Fibroblast of skin of right biceps (primary cell): ENCODE data around the gene FEM1C.

ENCODE experiments used
- DNase-seq: peaks from one replicate; pipeline ENCODE4 v3.0.0-alpha.2; 2013

Gene FEM1C

DNA sequence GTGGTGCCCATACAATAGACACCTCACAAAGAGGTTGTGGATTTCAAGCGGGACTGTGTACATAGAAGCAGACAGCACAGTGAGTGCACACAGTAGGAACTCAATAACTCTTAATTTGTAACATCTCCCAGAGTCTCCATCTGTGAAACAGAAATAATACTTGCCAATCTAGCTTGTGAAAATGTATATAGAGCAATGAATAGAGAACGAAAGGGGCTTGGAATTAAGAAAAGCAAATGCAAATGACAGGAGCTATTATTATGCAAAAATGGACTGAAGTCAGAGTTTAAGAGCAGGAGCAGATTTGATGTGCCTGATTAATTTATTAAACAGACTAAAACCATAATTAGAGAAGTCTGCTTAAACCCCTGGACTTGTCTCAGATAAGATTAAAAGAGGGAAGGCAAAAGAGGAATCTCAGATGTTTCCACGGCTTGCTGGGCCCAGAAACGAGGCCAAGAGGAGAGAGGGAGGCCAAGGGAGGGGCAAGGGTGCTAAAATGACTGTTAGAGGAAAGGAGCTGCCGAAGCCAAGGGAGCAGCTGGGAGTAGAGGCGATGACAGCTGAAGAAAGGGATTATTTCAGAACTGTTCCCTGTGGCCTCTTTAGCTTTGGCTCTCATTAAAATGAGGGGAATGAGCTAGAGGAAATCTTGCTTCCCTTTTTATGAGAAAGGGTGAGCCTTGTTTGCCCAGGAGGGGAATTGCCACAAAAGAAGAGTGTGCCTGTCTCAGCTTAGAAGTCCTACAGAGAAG lies 72.1 kb downstream of the FEM1C start:
- DNase-seq: no peak

DNA sequence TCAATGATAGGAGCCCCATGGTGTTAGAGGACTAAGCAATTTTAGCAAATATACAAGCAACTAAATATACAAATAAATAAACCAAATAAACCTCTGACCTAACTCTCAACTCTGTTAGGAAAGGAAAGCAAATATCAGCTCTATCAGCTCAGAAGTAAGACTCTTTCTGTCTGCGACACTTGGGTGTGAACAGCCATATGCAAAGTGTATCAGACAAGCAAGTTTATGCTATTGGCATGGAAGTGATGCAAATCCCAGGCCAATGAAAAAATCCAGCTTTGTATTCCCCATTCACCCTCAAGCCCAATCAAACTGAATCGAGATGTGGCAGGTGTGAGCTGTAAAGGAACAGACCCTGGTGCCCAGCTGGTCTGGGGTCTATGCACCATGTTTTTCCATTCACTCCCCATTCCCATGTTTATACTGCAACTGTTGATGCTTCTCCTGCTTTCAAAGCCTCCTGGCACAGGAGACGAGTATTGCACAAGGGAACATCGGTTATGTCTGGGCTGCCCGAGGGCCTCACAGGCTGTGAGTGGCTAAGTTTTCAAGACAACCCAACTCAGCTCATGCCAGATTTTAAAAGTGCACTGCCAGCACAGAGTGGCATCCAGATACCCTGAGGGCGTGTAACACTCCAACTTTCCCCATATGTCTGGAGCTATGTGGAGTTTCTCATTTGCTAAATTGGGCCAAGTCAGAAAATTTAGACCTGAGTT lies 73.1 kb downstream of the FEM1C start:
- DNase-seq: no peak

- no peak for DNase-seq
These were observed 73.7 kb downstream of the FEM1C start for GRCh38 chr5:115470921-115471320.
